UCSD-AML1 (cell line): ENCODE measurements around the gene EIF4EBP3.
A peak's percentile ranks its signal among the peaks of the same experiment; 100 is the strongest.

Experiments
- DNase-seq: peaks from one replicate; lab custom pipeline; 2025; ENCODE audit not compliant: unreplicated experiment; lab: John Stamatoyannopoulos, UW

The EIF4EBP3 gene

DNA sequence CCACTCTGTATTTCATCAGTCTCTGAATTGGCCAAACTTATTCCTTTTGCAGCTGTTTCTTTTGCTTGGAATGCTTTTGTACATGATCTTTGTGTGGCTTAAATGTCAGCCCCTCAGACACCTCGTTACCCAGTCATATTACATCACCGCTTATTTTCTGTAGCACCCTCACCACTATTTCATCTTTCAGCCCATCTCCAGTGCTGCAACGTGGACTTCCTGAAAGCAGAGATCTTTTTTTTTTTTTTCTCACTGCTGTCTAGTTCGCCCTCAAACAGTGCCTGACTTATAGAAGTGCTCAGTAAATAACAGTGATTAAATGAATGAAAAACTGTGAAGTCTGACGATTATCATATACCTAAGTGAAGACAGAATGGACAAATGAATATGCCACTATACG, 9.0 kb downstream of the EIF4EBP3 start:
- no peak for DNase-seq

DNA sequence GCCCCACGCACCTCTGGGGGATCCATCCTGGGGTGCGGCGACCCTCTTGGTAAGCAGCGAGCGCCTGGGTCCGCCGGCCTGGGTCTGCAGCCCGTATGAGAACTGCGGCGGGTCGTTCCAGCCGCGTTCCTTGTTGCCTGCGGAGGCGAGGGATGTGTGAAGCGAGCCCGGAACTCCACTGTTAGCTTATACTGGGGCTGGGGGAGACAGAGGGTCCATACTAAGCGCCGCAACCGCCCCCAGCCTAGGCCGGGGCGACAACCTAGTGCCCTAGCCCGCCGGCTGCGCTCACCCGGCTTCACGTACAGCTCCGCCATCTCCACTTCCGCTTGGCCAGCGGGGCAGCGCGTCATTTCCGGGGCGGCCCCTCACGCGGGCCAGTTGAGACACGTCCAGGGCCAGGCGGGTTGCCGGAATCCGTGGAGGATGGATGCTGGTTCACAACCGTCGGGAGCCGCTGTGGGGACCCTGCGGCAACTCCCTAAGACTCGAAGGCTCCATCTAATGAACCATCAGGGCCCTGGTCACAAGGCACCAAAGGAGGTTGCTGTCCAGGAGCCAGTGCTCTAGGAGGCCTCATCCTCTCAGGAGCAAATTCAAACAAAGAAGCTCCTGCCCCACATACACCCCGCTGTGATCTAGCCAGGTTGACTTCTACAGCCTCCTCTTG, 9.8 kb downstream of the EIF4EBP3 start, which contains the start of gene SRA1:
TSS of gene SRA1 (minus strand) at position 338 of the 670 bp plus-strand sequence. CDS start at position 317, 21 bp downstream.
- peak; percentile 93 for DNase-seq

DNA sequence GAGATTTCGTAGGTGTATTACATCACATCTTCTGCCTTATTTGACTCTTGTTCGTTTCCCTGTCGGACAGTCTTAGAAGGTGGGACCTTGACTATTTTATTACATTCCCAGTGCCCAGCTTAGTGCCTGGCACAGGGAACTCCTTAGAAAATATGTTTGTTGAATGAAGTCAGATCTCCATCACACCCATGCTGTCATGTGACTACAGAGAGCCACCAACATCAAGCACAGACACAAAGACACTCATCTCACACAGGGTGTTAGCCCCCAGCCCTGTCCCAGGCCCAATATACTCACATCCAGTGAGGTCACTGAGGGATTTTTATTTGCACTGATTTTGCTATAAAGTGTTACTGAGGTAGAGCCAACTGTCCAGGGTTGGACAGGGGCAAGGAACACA, 10.5 kb downstream of the EIF4EBP3 start:
- DNase-seq, result no peak

DNA sequence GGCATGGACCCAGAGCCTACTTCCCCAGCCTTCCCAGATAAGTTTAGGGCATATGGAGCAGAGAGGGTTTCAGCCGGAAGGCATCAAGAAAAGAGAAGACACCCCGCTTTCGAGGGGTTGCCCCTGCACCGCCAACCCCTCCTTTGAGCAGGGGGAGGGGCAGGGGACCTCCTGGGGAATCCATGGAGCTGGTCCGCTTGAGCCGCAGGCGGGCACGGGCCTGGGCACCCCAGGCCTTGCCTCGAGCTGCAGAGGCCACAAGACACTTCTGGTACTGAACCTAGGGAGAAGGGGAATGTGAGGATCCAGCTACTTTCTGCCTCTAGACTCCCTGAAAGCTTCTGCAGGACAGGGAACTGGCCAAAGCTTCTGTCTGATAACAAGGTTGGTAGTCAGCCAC, 11.1 kb downstream of the EIF4EBP3 start:
- DNase-seq, result no peak

GRCh38 chr5:140560227-140560626, 12.8 kb downstream of the EIF4EBP3 start:
- DNase-seq, result no peak

GRCh38 chr5:140561753-140562523, 14.5 kb downstream of the EIF4EBP3 start:
- no peak for DNase-seq

DNA sequence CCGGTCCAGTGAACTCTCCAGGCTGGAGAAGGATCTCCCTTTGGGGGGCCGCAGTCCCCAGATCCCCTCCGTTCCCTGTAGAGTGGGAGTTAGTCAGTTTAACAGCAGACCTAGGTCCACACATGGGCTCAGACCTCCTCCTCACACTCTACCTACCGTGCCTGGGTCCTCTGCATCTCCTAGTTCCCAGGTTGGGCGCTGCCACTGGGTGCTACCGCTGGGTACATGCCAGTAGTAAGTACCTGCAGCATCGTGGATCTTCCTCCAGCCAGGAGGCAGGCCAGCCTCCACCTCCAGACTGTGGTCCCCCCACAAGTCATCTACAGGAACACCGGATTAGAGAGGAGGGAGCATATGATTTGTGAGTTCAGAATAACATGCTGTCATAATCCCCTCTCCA, 16.1 kb downstream of the EIF4EBP3 start:
- no peak for DNase-seq

DNA sequence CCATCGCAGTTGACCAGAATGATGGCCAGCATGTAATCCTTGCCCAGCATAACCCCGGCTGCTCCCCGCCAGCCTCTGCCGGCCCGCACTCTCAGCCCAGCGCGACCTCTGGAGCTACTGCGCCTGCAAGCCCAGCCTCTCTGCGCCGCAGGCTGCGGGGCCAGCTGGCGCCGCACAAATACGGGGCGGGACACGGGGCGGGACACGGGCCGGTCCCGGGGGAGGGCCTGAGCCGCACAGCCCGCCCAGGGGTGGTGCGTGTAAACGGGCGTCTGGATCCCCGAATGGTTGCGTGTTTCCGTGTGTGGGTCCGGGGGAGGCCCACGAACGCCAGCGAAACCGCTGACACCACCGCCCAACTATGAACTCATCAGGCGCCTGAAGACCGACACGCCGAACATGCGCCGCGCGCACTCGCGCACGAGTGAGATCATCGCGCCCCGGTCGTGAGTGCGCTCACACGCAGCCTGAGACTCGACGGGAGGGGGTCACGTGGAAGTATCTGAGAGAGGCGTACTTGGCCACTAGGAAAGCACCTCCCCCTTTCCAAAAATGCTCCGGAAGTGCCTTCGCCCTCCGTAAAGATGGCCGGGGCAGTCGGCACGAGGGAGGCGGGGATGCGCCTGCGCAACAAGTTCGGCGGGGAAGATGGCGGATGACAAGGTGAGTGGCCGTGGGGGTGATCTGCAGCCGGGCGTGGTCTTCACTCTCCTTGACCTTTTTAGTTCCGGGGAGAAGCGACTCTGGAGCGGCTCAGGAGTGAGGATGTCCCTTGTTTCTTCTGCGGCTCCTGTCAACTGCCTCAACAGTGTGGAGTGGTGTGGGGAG, 16.9 kb downstream of the EIF4EBP3 start, which contains the start of the genes APBB3 and SLC35A4:
TSS of gene APBB3 (minus strand) at position 403 of the 828 bp plus-strand sequence. CDS start at position 50, 353 bp downstream.
TSS of gene SLC35A4 (plus strand) at position 633 of the 828 bp plus-strand sequence. CDS start 2,342 bp downstream, outside the sequence.
- peak; percentile 98 for DNase-seq

DNA sequence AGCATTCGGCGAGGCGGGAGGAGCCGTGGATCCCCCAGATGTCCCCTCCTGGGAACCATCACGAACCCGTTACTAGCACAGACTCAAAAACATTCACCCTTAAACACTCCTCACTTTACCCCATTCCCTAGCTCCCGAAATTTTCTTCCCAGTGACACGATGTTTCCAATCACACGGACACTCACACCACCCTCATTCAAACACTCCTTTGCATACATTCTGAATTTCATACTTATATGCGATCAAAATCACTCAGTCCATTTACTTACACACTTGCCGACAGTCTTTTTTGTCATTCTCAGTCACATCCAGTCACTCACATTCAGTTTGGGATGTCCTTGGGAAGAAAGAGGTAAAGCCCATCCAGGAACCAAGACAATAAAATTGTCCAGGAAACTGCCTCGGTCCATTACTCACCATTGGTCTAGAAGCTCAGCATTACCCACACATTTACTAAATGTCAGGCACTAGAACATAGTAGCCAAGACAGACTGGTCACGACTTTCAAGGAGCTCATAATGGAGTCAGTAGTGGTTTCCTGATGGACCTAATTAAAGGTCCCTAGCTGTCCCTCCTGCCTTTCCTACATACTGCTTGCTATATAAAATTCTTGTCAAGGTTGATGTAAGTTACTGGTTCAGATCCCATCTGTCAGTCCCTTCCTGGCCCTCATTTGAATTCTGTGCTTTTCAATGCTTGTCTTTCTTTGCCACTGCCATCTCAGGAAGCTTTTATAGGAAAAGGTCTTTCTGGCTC, 17.7 kb downstream of the EIF4EBP3 start:
- DNase-seq, result no peak

DNA sequence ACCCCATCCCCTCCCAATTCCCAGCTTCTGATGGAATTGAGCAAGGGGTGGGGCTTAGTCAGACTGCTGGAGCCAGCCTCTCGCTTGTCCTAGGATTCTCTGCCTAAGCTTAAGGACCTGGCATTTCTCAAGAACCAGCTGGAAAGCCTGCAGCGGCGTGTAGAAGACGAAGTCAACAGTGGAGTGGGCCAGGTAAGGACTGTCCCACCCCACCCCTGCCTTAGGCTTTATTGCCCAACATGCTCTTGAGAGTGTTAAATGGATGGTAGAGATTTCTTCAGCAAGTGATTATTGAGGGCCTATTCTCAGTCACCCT, 18.3 kb downstream of the EIF4EBP3 start:
- DNase-seq, result no peak

DNA sequence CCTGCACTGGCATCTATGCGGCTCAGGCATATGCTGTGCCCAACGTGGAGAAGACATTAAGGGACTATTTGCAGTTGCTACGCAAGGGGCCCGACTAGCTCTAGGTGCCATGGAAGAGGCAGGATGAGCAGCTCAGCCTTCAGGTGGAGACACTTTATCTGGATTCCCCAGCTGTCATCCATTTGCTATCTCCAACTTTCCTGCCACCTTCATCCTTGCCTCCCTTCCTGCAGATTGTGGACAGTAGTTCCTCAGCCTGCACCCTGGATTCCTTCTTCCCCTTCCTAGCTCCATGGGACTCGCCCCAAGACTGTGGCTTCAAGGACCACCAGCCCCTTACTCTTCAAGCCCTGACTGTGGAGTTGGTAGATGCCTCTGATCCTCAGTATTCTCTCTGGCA, 19.2 kb downstream of the EIF4EBP3 start:
- no peak for DNase-seq

DNA sequence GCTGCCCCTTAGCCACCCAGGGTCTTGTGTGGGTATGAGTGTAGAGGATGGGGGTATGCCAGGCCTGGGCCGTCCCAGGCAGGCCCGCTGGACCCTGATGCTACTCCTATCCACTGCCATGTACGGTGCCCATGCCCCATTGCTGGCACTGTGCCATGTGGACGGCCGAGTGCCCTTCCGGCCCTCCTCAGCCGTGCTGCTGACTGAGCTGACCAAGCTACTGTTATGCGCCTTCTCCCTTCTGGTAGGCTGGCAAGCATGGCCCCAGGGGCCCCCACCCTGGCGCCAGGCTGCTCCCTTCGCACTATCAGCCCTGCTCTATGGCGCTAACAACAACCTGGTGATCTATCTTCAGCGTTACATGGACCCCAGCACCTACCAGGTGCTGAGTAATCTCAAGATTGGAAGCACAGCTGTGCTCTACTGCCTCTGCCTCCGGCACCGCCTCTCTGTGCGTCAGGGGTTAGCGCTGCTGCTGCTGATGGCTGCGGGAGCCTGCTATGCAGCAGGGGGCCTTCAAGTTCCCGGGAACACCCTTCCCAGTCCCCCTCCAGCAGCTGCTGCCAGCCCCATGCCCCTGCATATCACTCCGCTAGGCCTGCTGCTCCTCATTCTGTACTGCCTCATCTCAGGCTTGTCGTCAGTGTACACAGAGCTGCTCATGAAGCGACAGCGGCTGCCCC, 19.8 kb downstream of the EIF4EBP3 start:
- no peak for DNase-seq

- no peak for DNase-seq
Measured at GRCh38 chr5:140567871-140568270, 20.4 kb downstream of the EIF4EBP3 start.

DNA sequence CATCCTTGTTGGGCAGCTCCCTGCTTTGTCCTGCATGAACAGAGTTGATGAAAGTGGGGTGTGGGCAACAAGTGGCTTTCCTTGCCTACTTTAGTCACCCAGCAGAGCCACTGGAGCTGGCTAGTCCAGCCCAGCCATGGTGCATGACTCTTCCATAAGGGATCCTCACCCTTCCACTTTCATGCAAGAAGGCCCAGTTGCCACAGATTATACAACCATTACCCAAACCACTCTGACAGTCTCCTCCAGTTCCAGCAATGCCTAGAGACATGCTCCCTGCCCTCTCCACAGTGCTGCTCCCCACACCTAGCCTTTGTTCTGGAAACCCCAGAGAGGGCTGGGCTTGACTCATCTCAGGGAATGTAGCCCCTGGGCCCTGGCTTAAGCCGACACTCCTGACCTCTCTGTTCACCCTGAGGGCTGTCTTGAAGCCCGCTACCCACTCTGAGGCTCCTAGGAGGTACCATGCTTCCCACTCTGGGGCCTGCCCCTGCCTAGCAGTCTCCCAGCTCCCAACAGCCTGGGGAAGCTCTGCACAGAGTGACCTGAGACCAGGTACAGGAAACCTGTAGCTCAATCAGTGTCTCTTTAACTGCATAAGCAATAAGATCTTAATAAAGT, 21.1 kb downstream of the EIF4EBP3 start:
- DNase-seq, result no peak

DNA sequence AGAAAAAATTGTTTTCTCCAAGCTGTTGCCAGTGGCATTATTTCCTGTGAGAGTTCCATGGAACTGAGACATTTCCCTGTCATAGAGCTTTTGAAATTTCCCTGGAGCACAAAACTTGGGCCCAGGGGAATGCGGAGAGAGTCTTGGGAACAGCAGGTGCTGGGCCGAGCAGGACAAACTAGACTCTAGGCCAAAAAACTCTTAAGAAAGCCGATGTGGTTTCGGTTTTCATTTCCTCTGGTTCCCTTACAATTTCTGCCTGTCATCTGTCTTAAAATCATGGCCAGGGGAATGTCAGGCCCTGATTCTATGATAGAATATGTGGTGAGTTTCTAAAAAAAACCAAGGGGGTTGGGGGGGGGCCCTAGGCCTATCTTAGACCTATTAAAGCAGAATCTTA, 21.7 kb downstream of the EIF4EBP3 start:
- no peak for DNase-seq

DNA sequence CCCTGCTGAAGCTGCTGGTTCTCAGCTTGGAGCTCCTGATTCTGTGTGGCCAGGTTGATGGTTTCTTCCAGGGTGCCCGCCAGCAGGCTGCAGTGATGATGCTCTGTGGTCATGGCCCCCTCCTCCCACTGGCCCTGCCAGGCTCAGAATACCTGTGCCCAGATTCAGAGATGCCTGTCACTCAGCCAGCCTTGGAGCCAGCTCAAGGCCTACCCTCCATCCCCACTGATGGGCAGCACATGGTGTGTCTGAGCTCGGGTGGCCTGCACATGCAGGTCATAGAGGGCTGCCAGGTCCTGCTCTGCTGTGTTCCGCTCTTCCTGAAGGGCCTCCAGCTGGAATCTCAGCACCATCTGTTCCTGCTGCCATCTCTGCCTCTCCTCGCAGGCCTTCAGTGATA, 22.6 kb downstream of the EIF4EBP3 start:
- DNase-seq, result no peak

GRCh38 chr5:140570488-140570887, 23.0 kb downstream of the EIF4EBP3 start:
- DNase-seq, result no peak

GRCh38 chr5:140571105-140571504, 23.6 kb downstream of the EIF4EBP3 start:
- DNase-seq, result no peak

DNA sequence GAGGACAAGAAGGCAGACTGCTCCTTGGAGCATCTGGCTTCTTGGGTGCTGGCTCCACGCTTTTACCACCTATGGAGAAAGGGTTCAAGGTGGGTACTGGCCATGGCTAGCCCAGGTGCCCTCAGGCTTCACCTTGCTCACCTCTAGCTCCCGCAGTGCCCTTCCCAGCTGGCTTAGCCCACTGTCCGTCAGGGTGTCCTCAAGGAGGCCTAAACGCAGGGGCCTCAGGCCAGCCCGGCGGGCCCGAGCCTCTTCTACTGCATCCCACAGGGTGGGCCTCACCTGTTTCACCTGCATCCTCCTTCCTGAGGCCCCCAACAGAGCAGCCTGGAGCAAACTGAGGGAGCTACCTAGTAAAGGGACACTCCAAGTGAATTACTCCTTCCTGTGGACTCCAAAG, 26.2 kb downstream of the EIF4EBP3 start:
- DNase-seq, result no peak

GRCh38 chr5:140574165-140574564, 26.7 kb downstream of the EIF4EBP3 start:
- no peak for DNase-seq
